Stimulated activated CD8-positive, alpha-beta memory T cell treated with anti-CD3 and anti-CD28 coated beads, Interleukin-15, amount 100 ng/mL, for 24 hours (primary cell): Measurements from ENCODE around the gene RBFA.

Experiments
- DNase-seq: peaks from one replicate; pipeline ENCODE4 v3.0.0-alpha.2; 2020; ENCODE audit warnings: low read depth

The RBFA gene

GRCh38 chr18:80074697-80075096, 40.5 kb downstream of the RBFA start:
- DNase-seq = no peak

DNA sequence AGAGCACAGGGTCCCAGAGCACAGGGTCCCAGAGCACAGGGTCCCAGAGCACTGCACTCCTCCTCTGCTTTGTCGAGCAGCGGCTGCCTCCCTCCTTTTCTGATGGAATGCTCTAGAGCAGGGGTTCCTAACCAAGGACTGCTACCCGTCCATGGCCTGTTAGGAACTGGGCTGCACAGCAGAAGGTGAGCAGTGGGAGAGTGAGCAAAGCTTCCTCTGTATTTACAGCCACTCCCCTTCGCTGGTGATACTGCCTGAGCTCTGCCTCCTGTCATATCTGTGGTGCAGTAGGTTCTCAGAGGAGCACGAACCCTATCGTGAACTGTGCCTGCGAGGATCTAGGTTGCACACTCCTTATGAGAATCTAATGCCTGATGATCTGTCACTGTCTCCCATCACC, 41.7 kb downstream of the RBFA start:
- DNase-seq = no peak

GRCh38 chr18:80076379-80076778, 42.1 kb downstream of the RBFA start:
- no peak for DNase-seq

DNA sequence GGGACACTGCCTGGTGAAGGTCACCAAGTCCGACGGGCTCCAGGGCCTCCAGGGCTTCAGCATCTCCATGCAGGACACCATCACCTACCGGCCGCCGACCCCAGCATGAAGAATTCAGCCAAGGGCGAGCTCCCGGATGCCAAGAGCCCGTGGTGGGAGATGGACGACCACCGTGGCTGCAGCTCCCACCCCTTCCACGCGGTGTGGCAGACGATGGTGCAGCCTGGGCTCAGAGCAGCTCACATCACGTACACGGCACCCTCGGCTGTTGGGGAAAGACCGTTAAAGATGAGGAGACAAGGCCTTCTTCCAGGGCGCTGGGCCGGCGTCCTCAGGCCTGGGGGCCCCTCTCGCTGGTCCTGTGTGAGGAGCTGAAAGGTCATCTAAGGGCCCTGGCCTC, 43.6 kb downstream of the RBFA start:
- no peak for DNase-seq
